Stimulated activated CD8-positive, alpha-beta memory T cell treated with anti-CD3 and anti-CD28 coated beads, Interleukin-12 subunit alpha, Interleukin-12 subunit beta, amount 100 ng/mL, for 24 hours (primary cell): ENCODE results near the gene KLHL3.

ENCODE experiments used
- DNase-seq: peaks from one replicate; pipeline ENCODE4 v3.0.0-alpha.2; 2020; ENCODE audit errors: extremely low read depth

Gene KLHL3

GRCh38 chr5:137708796-137709559, 26.9 kb downstream of the KLHL3 start:
- no peak for DNase-seq

GRCh38 chr5:137708062-137708461, 27.8 kb downstream of the KLHL3 start:
- DNase-seq, result no peak

GRCh38 chr5:137706841-137707240, 29.0 kb downstream of the KLHL3 start:
- DNase-seq, result no peak

GRCh38 chr5:137705106-137705505, 30.8 kb downstream of the KLHL3 start:
- DNase-seq, result no peak

- no peak for DNase-seq
These were observed 32.3 kb downstream of the KLHL3 start for GRCh38 chr5:137703565-137703964.

GRCh38 chr5:137700282-137700680, 35.6 kb downstream of the KLHL3 start:
- no peak for DNase-seq

- DNase-seq, result no peak
These were observed 36.3 kb downstream of the KLHL3 start for GRCh38 chr5:137699336-137700281.

- peak; percentile 14 for DNase-seq
These were observed 39.4 kb downstream of the KLHL3 start for GRCh38 chr5:137696481-137696880.

GRCh38 chr5:137695651-137696428, 40.0 kb downstream of the KLHL3 start:
- no peak for DNase-seq

- DNase-seq, result no peak
These were observed 41.8 kb downstream of the KLHL3 start for GRCh38 chr5:137693951-137694721.

GRCh38 chr5:137693307-137693950, 42.5 kb downstream of the KLHL3 start:
- DNase-seq, result no peak

- DNase-seq, result no peak
These were observed 46.6 kb downstream of the KLHL3 start for GRCh38 chr5:137689306-137689705.

GRCh38 chr5:137688210-137688840, 47.6 kb downstream of the KLHL3 start:
- no peak for DNase-seq

GRCh38 chr5:137684761-137685160, 51.1 kb downstream of the KLHL3 start:
- DNase-seq, result no peak

- DNase-seq, result no peak
These were observed 54.7 kb downstream of the KLHL3 start for GRCh38 chr5:137681191-137681590.

- DNase-seq, result no peak
These were observed 56.0 kb downstream of the KLHL3 start for GRCh38 chr5:137679910-137680309.

GRCh38 chr5:137679195-137679594, 56.7 kb downstream of the KLHL3 start:
- DNase-seq, result no peak

GRCh38 chr5:137672881-137673280, 63.0 kb downstream of the KLHL3 start:
- DNase-seq, result no peak

- DNase-seq, result no peak
These were observed 63.9 kb downstream of the KLHL3 start for GRCh38 chr5:137672001-137672400.

- DNase-seq, result no peak
These were observed 66.1 kb downstream of the KLHL3 start for GRCh38 chr5:137669811-137670210.
